Measurements from ENCODE around the gene SLC35F3.

DNA sequence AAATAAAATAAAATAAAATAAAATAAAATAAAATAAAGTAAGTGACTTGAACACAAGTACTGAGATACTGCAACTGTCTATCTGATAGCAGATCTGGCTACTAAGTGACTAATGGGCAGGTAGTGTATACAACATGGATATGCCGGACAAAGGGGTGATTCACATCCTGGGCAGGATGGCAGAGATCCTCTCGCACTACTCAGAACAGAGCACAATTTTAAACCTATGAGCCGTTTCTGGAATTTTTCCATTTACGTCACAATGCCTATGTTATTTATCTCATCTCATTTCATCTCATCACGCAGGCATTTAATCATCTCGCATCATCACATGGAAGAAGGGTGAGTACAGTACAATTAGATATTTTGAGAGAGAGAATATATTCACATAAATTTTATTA, 235.5 kb downstream of the SLC35F3 start:
- TF ChIP-seq, protein P1, sequence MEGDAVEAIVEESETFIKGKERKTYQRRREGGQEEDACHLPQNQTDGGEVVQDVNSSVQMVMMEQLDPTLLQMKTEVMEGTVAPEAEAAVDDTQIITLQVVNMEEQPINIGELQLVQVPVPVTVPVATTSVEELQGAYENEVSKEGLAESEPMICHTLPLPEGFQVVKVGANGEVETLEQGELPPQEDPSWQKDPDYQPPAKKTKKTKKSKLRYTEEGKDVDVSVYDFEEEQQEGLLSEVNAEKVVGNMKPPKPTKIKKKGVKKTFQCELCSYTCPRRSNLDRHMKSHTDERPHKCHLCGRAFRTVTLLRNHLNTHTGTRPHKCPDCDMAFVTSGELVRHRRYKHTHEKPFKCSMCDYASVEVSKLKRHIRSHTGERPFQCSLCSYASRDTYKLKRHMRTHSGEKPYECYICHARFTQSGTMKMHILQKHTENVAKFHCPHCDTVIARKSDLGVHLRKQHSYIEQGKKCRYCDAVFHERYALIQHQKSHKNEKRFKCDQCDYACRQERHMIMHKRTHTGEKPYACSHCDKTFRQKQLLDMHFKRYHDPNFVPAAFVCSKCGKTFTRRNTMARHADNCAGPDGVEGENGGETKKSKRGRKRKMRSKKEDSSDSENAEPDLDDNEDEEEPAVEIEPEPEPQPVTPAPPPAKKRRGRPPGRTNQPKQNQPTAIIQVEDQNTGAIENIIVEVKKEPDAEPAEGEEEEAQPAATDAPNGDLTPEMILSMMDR (IDR thresholded peaks at IDR 0.05) = no peak
- no peak for TF ChIP-seq POLR2A (IDR thresholded peaks at IDR 0.05)

All from ovary (tissue), 3 donors.